Glutamatergic neuron (in vitro differentiated cells): ENCODE data around the gene CYB5RL. TPM values are rescaled to one million over a fixed set of nuclear protein-coding genes. Genes with fewer than 3 reads are reported as not detected.

Experiments used
- DNase-seq: peaks from one replicate; pipeline ENCODE4 v3.0.0; 2022
- H3K27ac Mint-ChIP-seq: one replicate; pipeline ENCODE4 v1.8.0; 2020; ENCODE audit warnings: mild to moderate bottlenecking, mixed read lengths, inconsistent platforms; ENCODE audit not compliant: unreplicated experiment
- H3K27me3 Mint-ChIP-seq: one replicate; pipeline ENCODE4 v1.8.0; 2020; ENCODE audit warnings: mild to moderate bottlenecking, moderate library complexity, mixed read lengths, inconsistent platforms; ENCODE audit not compliant: unreplicated experiment
- H3K36me3 Mint-ChIP-seq: one replicate; pipeline ENCODE4 v1.8.0; 2020; ENCODE audit warnings: mild to moderate bottlenecking, mixed read lengths, inconsistent platforms; ENCODE audit not compliant: unreplicated experiment
- H3K4me1 Mint-ChIP-seq: one replicate; pipeline ENCODE4 v1.8.0; 2020; ENCODE audit warnings: mild to moderate bottlenecking, low read depth, mixed read lengths, inconsistent platforms; ENCODE audit not compliant: unreplicated experiment
- H3K4me3 Mint-ChIP-seq: one replicate; pipeline ENCODE4 v1.8.0; 2020; ENCODE audit warnings: mild to moderate bottlenecking, mixed read lengths, inconsistent platforms; ENCODE audit not compliant: unreplicated experiment
- H3K9me3 Mint-ChIP-seq: one replicate; pipeline ENCODE4 v1.8.0; 2020; ENCODE audit warnings: mild to moderate bottlenecking, moderate library complexity, mixed read lengths, inconsistent platforms; ENCODE audit not compliant: unreplicated experiment
- CTCF ChIP-seq: fragments of 200-600 bp; sonication (generic); IDR thresholded peaks from one replicate; pipeline ENCODE4 v1.5.0; 2021; ENCODE audit not compliant: partially characterized antibody, unreplicated experiment
- total RNA-seq: library from RNA; stranded (reverse); fragmentation: NEBNext Ultra II Directional; extraction: Animal tissue kit (Norgen Biotek cat#: 25700); gene quantifications from one replicate; pipeline ENCODE4 v1.2.1, GENCODE V29; 2021; ENCODE audit not compliant: unreplicated experiment

CYB5RL gene
- total RNA-seq, 1 donor from 2014 or later: 6.8 TPM

GRCh38 chr1:54156986-54157385, 42.8 kb downstream of the CYB5RL start:
- peaks cover 3% of the 10 kb centered on the region for H3K27me3 Mint-ChIP-seq
- no peaks in the 10 kb centered on the region for H3K36me3 Mint-ChIP-seq
- peaks cover 2% of the 10 kb centered on the region for H3K9me3 Mint-ChIP-seq
- H3K4me1 Mint-ChIP-seq: peaks cover 11% of the 10 kb centered on the region
- H3K27ac Mint-ChIP-seq: no peak overlapping the region
- DNase-seq: no peak
- H3K4me3 Mint-ChIP-seq: no peak overlapping the region
- TF ChIP-seq CTCF: no peak

GRCh38 chr1:54156201-54156600, 43.6 kb downstream of the CYB5RL start:
- DNase-seq: no peak
- Mint-ChIP-seq H3K9me3 (no peaks in the 10 kb centered on the region), H3K27ac (no peak overlapping the region), H3K27me3 (peaks cover 3% of the 10 kb centered on the region), H3K36me3 (no peaks in the 10 kb centered on the region), H3K4me1 (peaks cover 11% of the 10 kb centered on the region), H3K4me3 (no peak overlapping the region)
- TF ChIP-seq CTCF: no peak

- peaks cover 3% of the 10 kb centered on the region for H3K27me3 Mint-ChIP-seq
- DNase-seq: peak; percentile 63
- TF ChIP-seq CTCF: no peak
Observed at GRCh38 chr1:54153535-54154439, 46.0 kb downstream of the CYB5RL start.

GRCh38 chr1:54152696-54153095, 47.1 kb downstream of the CYB5RL start, which contains the start of gene CDCP2:
Gene CDCP2, minus strand, starts transcription at chr1:54153000. Its CDS starts 78 bp downstream, at chr1:54152922.
- H3K27ac Mint-ChIP-seq: no peak within 1 kb of the TSS
- H3K27me3 Mint-ChIP-seq: peaks cover 3% of the 10 kb centered on the region
- DNase-seq: no peak
- peaks cover 2% of the 10 kb centered on the region for H3K9me3 Mint-ChIP-seq
- peak within 1 kb of the TSS; percentile 12 for H3K4me3 Mint-ChIP-seq
- H3K36me3 Mint-ChIP-seq: no peaks in the 10 kb centered on the region
- H3K4me1 Mint-ChIP-seq: peaks cover 9% of the 10 kb centered on the region
- TF ChIP-seq CTCF: no peak

More at GRCh38 chr1:54153535-54154439, 46.0 kb downstream of the CYB5RL start:
- H3K4me3 Mint-ChIP-seq: peak overlapping the region; percentile 12
- H3K36me3 Mint-ChIP-seq: no peaks in the 10 kb centered on the region
- peak overlapping the region; percentile 23 for H3K27ac Mint-ChIP-seq
- H3K4me1 Mint-ChIP-seq: peaks cover 9% of the 10 kb centered on the region
- H3K9me3 Mint-ChIP-seq: peaks cover 2% of the 10 kb centered on the region

GRCh38 chr1:54151013-54151412, 48.8 kb downstream of the CYB5RL start:
- H3K27ac Mint-ChIP-seq: no peak overlapping the region
- no peak for DNase-seq
- H3K4me1 Mint-ChIP-seq: peaks cover 9% of the 10 kb centered on the region
- no peaks in the 10 kb centered on the region for H3K36me3 Mint-ChIP-seq
- peaks cover 2% of the 10 kb centered on the region for H3K9me3 Mint-ChIP-seq
- H3K27me3 Mint-ChIP-seq: peaks cover 3% of the 10 kb centered on the region
- H3K4me3 Mint-ChIP-seq: no peak overlapping the region
- TF ChIP-seq CTCF: no peak
